SU-DHL-6 (cell line): ENCODE data around the gene SOX14.

Source experiments
- CTCF ChIP-seq: fragments of 200-600 bp; sonication (generic); IDR thresholded peaks from one replicate; pipeline ENCODE4 v1.5.1; 2017; ENCODE audit warnings: antibody characterized with exemption, mild to moderate bottlenecking, low read length, moderate library complexity; ENCODE audit not compliant: insufficient read depth, poor library complexity, severe bottlenecking
- EZH2phosphoT487 ChIP-seq: fragments of 200-600 bp; sonication (generic), shearing (Covaris generic); conservative IDR thresholded peaks from 2 replicates; pipeline ENCODE4 v1.6.1; 2018; ENCODE audit warnings: mild to moderate bottlenecking, antibody characterized with exemption, low read length, moderate library complexity, mixed read lengths

- TF ChIP-seq CTCF, result no peak
- no peak for TF ChIP-seq EZH2phosphoT487
Observed at GRCh38 chr3:137809509-137809908, 45.4 kb downstream of the SOX14 start.
